Measurements from ENCODE around the gene WDR47.

WDR47 gene

GRCh38 chr1:108969346-108969745, 72.6 kb downstream of the WDR47 start:
- no peaks in the 10 kb centered on the region for H3K4me1 ChIP-seq (ENCODE audit: control insufficient read depth in 1 of 2, insufficient read depth in 2 of 2, low read length in 2 of 2)
- no peaks in the 10 kb centered on the region for H3K27me3 ChIP-seq (ENCODE audit: control insufficient read depth in 1 of 2, insufficient read depth in 2 of 2, low read length in 2 of 2)
- H3K4me3 ChIP-seq (ENCODE audit: low read depth in 1 of 2, low read length in 2 of 2) = no peak overlapping the region
- peaks cover 8 to 18% of the 10 kb centered on the region in 2 donors for H3K36me3 ChIP-seq (ENCODE audit: control insufficient read depth in 1 of 2, insufficient read depth in 2 of 2, low read length in 2 of 2)
- H3K9me3 ChIP-seq (ENCODE audit: control insufficient read depth in 1 of 2, low read length in 2 of 2) = no peaks in the 10 kb centered on the region
- H3K27ac ChIP-seq (ENCODE audit: low read depth, low read length) = no peak overlapping the region
- no peak overlapping the region for H3K9ac ChIP-seq (ENCODE audit: low read depth in 1 of 2, low read length in 2 of 2)

GRCh38 chr1:108963052-108963686, 78.7 kb downstream of the WDR47 start, which contains the start of gene CLCC1:
CLCC1 (minus strand) TSS chr1:108963484; CDS start chr1:108950437, 13,047 bp downstream.
- H3K4me3 ChIP-seq (ENCODE audit: low read depth in 1 of 2, low read length in 2 of 2) = peak within 1 kb of the TSS; percentile 87
- no peaks in the 10 kb centered on the region for H3K9me3 ChIP-seq (ENCODE audit: control insufficient read depth in 1 of 2, low read length in 2 of 2)
- H3K9ac ChIP-seq (ENCODE audit: low read depth in 1 of 2, low read length in 2 of 2) = peak within 1 kb of the TSS; percentile 87 to 91
- no peaks in the 10 kb centered on the region for H3K36me3 ChIP-seq (ENCODE audit: control insufficient read depth in 1 of 2, insufficient read depth in 2 of 2, low read length in 2 of 2)
- H3K27ac ChIP-seq (ENCODE audit: low read depth, low read length) = peak within 1 kb of the TSS; percentile 98
- H3K27me3 ChIP-seq (ENCODE audit: control insufficient read depth in 1 of 2, insufficient read depth in 2 of 2, low read length in 2 of 2) = no peaks in the 10 kb centered on the region
- peaks cover 8 to 12% of the 10 kb centered on the region in 2 donors for H3K4me1 ChIP-seq (ENCODE audit: control insufficient read depth in 1 of 2, insufficient read depth in 2 of 2, low read length in 2 of 2)

- no peaks in the 10 kb centered on the region for H3K9me3 ChIP-seq (ENCODE audit: control insufficient read depth in 1 of 2, low read length in 2 of 2)
- H3K27ac ChIP-seq (ENCODE audit: low read depth, low read length) = peak overlapping the region; percentile 98
- H3K4me3 ChIP-seq (ENCODE audit: low read depth in 1 of 2, low read length in 2 of 2) = peak overlapping the region; percentile 87
- peak overlapping the region; percentile 87 to 91 for H3K9ac ChIP-seq (ENCODE audit: low read depth in 1 of 2, low read length in 2 of 2)
- no peaks in the 10 kb centered on the region for H3K27me3 ChIP-seq (ENCODE audit: control insufficient read depth in 1 of 2, insufficient read depth in 2 of 2, low read length in 2 of 2)
- H3K4me1 ChIP-seq (ENCODE audit: control insufficient read depth in 1 of 2, insufficient read depth in 2 of 2, low read length in 2 of 2) = peaks cover 8 to 12% of the 10 kb centered on the region in 2 donors
- no peaks in the 10 kb centered on the region for H3K36me3 ChIP-seq (ENCODE audit: control insufficient read depth in 1 of 2, insufficient read depth in 2 of 2, low read length in 2 of 2)
These were observed 79.2 kb downstream of the WDR47 start for GRCh38 chr1:108962681-108963051.

GRCh38 chr1:108961752-108962486, 80.0 kb downstream of the WDR47 start:
- no peak overlapping the region for H3K27ac ChIP-seq (ENCODE audit: low read depth, low read length)
- H3K4me1 ChIP-seq (ENCODE audit: control insufficient read depth in 1 of 2, insufficient read depth in 2 of 2, low read length in 2 of 2) = peaks cover 8 to 16% of the 10 kb centered on the region in 2 donors
- no peaks in the 10 kb centered on the region for H3K27me3 ChIP-seq (ENCODE audit: control insufficient read depth in 1 of 2, insufficient read depth in 2 of 2, low read length in 2 of 2)
- H3K9ac ChIP-seq (ENCODE audit: low read depth in 1 of 2, low read length in 2 of 2) = peak overlapping the region; percentile 87 to 91
- no peaks in the 10 kb centered on the region for H3K9me3 ChIP-seq (ENCODE audit: control insufficient read depth in 1 of 2, low read length in 2 of 2)
- H3K36me3 ChIP-seq (ENCODE audit: control insufficient read depth in 1 of 2, insufficient read depth in 2 of 2, low read length in 2 of 2) = peaks cover 0 to 1% of the 10 kb centered on the region in 2 donors
- H3K4me3 ChIP-seq (ENCODE audit: low read depth in 1 of 2, low read length in 2 of 2) = peak overlapping the region; percentile 87

- H3K9me3 ChIP-seq (ENCODE audit: control insufficient read depth in 1 of 2, low read length in 2 of 2) = no peaks in the 10 kb centered on the region
- H3K4me3 ChIP-seq (ENCODE audit: low read depth in 1 of 2, low read length in 2 of 2) = no peak overlapping the region
- H3K9ac ChIP-seq (ENCODE audit: low read depth in 1 of 2, low read length in 2 of 2) = no peak overlapping the region
- peaks cover 0 to 3% of the 10 kb centered on the region in 2 donors for H3K36me3 ChIP-seq (ENCODE audit: control insufficient read depth in 1 of 2, insufficient read depth in 2 of 2, low read length in 2 of 2)
- H3K27ac ChIP-seq (ENCODE audit: low read depth, low read length) = no peak overlapping the region
- no peaks in the 10 kb centered on the region for H3K27me3 ChIP-seq (ENCODE audit: control insufficient read depth in 1 of 2, insufficient read depth in 2 of 2, low read length in 2 of 2)
- H3K4me1 ChIP-seq (ENCODE audit: control insufficient read depth in 1 of 2, insufficient read depth in 2 of 2, low read length in 2 of 2) = peaks cover 8 to 17% of the 10 kb centered on the region in 2 donors
These were observed 80.7 kb downstream of the WDR47 start for GRCh38 chr1:108961198-108961597.

GRCh38 chr1:108960719-108961118, 81.2 kb downstream of the WDR47 start:
- Histone ChIP-seq H3K4me3 (ENCODE audit: low read depth in 1 of 2, low read length in 2 of 2) (no peak overlapping the region), H3K4me1 (ENCODE audit: control insufficient read depth in 1 of 2, insufficient read depth in 2 of 2, low read length in 2 of 2) (peaks cover 8 to 17% of the 10 kb centered on the region in 2 donors), H3K27ac (ENCODE audit: low read depth, low read length) (no peak overlapping the region), H3K9me3 (ENCODE audit: control insufficient read depth in 1 of 2, low read length in 2 of 2) (no peaks in the 10 kb centered on the region), H3K36me3 (ENCODE audit: control insufficient read depth in 1 of 2, insufficient read depth in 2 of 2, low read length in 2 of 2) (peaks cover 3% of the 10 kb centered on the region in 2 donors), H3K9ac (ENCODE audit: low read depth in 1 of 2, low read length in 2 of 2) (no peak overlapping the region), H3K27me3 (ENCODE audit: control insufficient read depth in 1 of 2, insufficient read depth in 2 of 2, low read length in 2 of 2) (no peaks in the 10 kb centered on the region)

GRCh38 chr1:108957888-108958287, 84.0 kb downstream of the WDR47 start:
- no peaks in the 10 kb centered on the region for H3K27me3 ChIP-seq (ENCODE audit: control insufficient read depth in 1 of 2, insufficient read depth in 2 of 2, low read length in 2 of 2)
- H3K9ac ChIP-seq (ENCODE audit: low read depth in 1 of 2, low read length in 2 of 2) = no peak overlapping the region
- peaks cover 6 to 9% of the 10 kb centered on the region in 2 donors for H3K36me3 ChIP-seq (ENCODE audit: control insufficient read depth in 1 of 2, insufficient read depth in 2 of 2, low read length in 2 of 2)
- H3K9me3 ChIP-seq (ENCODE audit: control insufficient read depth in 1 of 2, low read length in 2 of 2) = no peaks in the 10 kb centered on the region
- no peak overlapping the region for H3K27ac ChIP-seq (ENCODE audit: low read depth, low read length)
- H3K4me1 ChIP-seq (ENCODE audit: control insufficient read depth in 1 of 2, insufficient read depth in 2 of 2, low read length in 2 of 2) = peaks cover 8 to 14% of the 10 kb centered on the region in 2 donors
- H3K4me3 ChIP-seq (ENCODE audit: low read depth in 1 of 2, low read length in 2 of 2) = no peak overlapping the region

GRCh38 chr1:108955881-108956280, 86.0 kb downstream of the WDR47 start:
- Histone ChIP-seq H3K27ac (ENCODE audit: low read depth, low read length) (no peak overlapping the region), H3K4me3 (ENCODE audit: low read depth in 1 of 2, low read length in 2 of 2) (no peak overlapping the region), H3K9me3 (ENCODE audit: control insufficient read depth in 1 of 2, low read length in 2 of 2) (no peaks in the 10 kb centered on the region), H3K4me1 (ENCODE audit: control insufficient read depth in 1 of 2, insufficient read depth in 2 of 2, low read length in 2 of 2) (peaks cover 0 to 4% of the 10 kb centered on the region in 2 donors), H3K9ac (ENCODE audit: low read depth in 1 of 2, low read length in 2 of 2) (no peak overlapping the region), H3K36me3 (ENCODE audit: control insufficient read depth in 1 of 2, insufficient read depth in 2 of 2, low read length in 2 of 2) (peaks cover 6 to 9% of the 10 kb centered on the region in 2 donors), H3K27me3 (ENCODE audit: control insufficient read depth in 1 of 2, insufficient read depth in 2 of 2, low read length in 2 of 2) (no peaks in the 10 kb centered on the region)

- Histone ChIP-seq H3K27me3 (ENCODE audit: control insufficient read depth in 1 of 2, insufficient read depth in 2 of 2, low read length in 2 of 2) (no peaks in the 10 kb centered on the region), H3K9ac (ENCODE audit: low read depth in 1 of 2, low read length in 2 of 2) (no peak overlapping the region), H3K4me1 (ENCODE audit: control insufficient read depth in 1 of 2, insufficient read depth in 2 of 2, low read length in 2 of 2) (peaks cover 0 to 4% of the 10 kb centered on the region in 2 donors), H3K27ac (ENCODE audit: low read depth, low read length) (no peak overlapping the region), H3K36me3 (ENCODE audit: control insufficient read depth in 1 of 2, insufficient read depth in 2 of 2, low read length in 2 of 2) (peaks cover 6 to 9% of the 10 kb centered on the region in 2 donors), H3K4me3 (ENCODE audit: low read depth in 1 of 2, low read length in 2 of 2) (no peak overlapping the region), H3K9me3 (ENCODE audit: control insufficient read depth in 1 of 2, low read length in 2 of 2) (no peaks in the 10 kb centered on the region)
These were observed 86.8 kb downstream of the WDR47 start for GRCh38 chr1:108955111-108955510.

- H3K4me3 ChIP-seq (ENCODE audit: low read depth in 1 of 2, low read length in 2 of 2) = no peak overlapping the region
- no peak overlapping the region for H3K9ac ChIP-seq (ENCODE audit: low read depth in 1 of 2, low read length in 2 of 2)
- H3K27ac ChIP-seq (ENCODE audit: low read depth, low read length) = no peak overlapping the region
- H3K9me3 ChIP-seq (ENCODE audit: control insufficient read depth in 1 of 2, low read length in 2 of 2) = no peaks in the 10 kb centered on the region
- H3K27me3 ChIP-seq (ENCODE audit: control insufficient read depth in 1 of 2, insufficient read depth in 2 of 2, low read length in 2 of 2) = no peaks in the 10 kb centered on the region
- H3K4me1 ChIP-seq (ENCODE audit: control insufficient read depth in 1 of 2, insufficient read depth in 2 of 2, low read length in 2 of 2) = peaks cover 5 to 9% of the 10 kb centered on the region in 2 donors
- peaks cover 6 to 15% of the 10 kb centered on the region in 2 donors for H3K36me3 ChIP-seq (ENCODE audit: control insufficient read depth in 1 of 2, insufficient read depth in 2 of 2, low read length in 2 of 2)
These were observed 88.5 kb downstream of the WDR47 start for GRCh38 chr1:108953452-108953851.

All from duodenal mucosa (tissue), 2 donors.